H9 (cell line): Measurements from ENCODE around the gene COL27A1. TPM values are rescaled to one million over a fixed set of nuclear protein-coding genes. Genes with fewer than 3 reads are reported as not detected.

Source experiments
- DNase-seq: peaks from one replicate; pipeline ENCODE4 v3.0.0-alpha.2; 2017
- H2AFZ ChIP-seq: one replicate; pipeline ENCODE4 v1.6.1; 2013; ENCODE audit warnings: mild to moderate bottlenecking, low read length, control low read depth, moderate library complexity
- H2AK5ac ChIP-seq: 2 replicates; pipeline ENCODE4 v1.6.1; 2013; ENCODE audit warnings: low read length, control low read depth, mixed read lengths; ENCODE audit not compliant: insufficient read length
- H2BK120ac ChIP-seq: one replicate; pipeline ENCODE4 v1.6.1; 2013; ENCODE audit warnings: low read depth, mild to moderate bottlenecking, low read length, control low read depth, inconsistent platforms; ENCODE audit not compliant: poor library complexity, severe bottlenecking
- H2BK12ac ChIP-seq: 2 replicates; pipeline ENCODE4 v1.6.1; 2013; ENCODE audit warnings: low read length, control low read depth, mixed read lengths, low read depth; ENCODE audit not compliant: insufficient read length
- H2BK15ac ChIP-seq: 2 replicates; pipeline ENCODE4 v1.6.1; 2013; ENCODE audit warnings: low read depth, low read length, control low read depth
- H2BK20ac ChIP-seq: one replicate; pipeline ENCODE4 v1.6.1; 2013; ENCODE audit warnings: low read depth, mild to moderate bottlenecking, low read length, control low read depth, inconsistent platforms; ENCODE audit not compliant: poor library complexity, severe bottlenecking
- H2BK5ac ChIP-seq: 2 replicates; pipeline ENCODE4 v1.6.1; 2013; ENCODE audit warnings: low read length, control low read depth, mixed read lengths; ENCODE audit not compliant: insufficient read length
- H3K14ac ChIP-seq: 2 replicates; pipeline ENCODE4 v1.6.1; 2013; ENCODE audit warnings: low read length, control low read depth; ENCODE audit not compliant: insufficient read depth
- H3K18ac ChIP-seq: 2 replicates; pipeline ENCODE4 v1.6.1; 2013; ENCODE audit warnings: low read depth, mild to moderate bottlenecking, mixed read lengths, low read length, control low read depth; ENCODE audit not compliant: insufficient read length
- H3K23ac ChIP-seq: 2 replicates; pipeline ENCODE4 v1.6.1; 2013; ENCODE audit warnings: low read length, control low read depth, mixed read lengths, low read depth; ENCODE audit not compliant: insufficient read length
- H3K23me2 ChIP-seq: 2 replicates; pipeline ENCODE4 v1.6.1; 2013; ENCODE audit warnings: low read depth, mild to moderate bottlenecking, mixed read lengths, low read length, control low read depth; ENCODE audit not compliant: insufficient read length, poor library complexity, severe bottlenecking
- H3K27ac ChIP-seq: 2 replicates; pipeline ENCODE4 v1.5.1; 2013; ENCODE audit warnings: low read length, control low read depth, mixed read lengths, low read depth; ENCODE audit not compliant: insufficient read length
- H3K27me3 ChIP-seq: 2 replicates; pipeline ENCODE4 v1.6.1; 2013; ENCODE audit warnings: low read length, control low read depth, inconsistent platforms; ENCODE audit not compliant: insufficient read depth
- H3K4ac ChIP-seq: 2 replicates; pipeline ENCODE4 v1.6.1; 2013; ENCODE audit warnings: low read depth, mild to moderate bottlenecking, control low read depth, inconsistent platforms, low read length, moderate library complexity
- H3K4me1 ChIP-seq: 2 replicates; pipeline ENCODE4 v1.6.1; 2013; ENCODE audit warnings: low read length, control low read depth, inconsistent platforms; ENCODE audit not compliant: insufficient read depth
- H3K4me2 ChIP-seq: 2 replicates; pipeline ENCODE4 v1.6.1; 2013; ENCODE audit warnings: low read length, control low read depth, mixed read lengths; ENCODE audit not compliant: insufficient read length, insufficient read depth
- H3K56ac ChIP-seq: 2 replicates; pipeline ENCODE4 v1.6.1; 2013; ENCODE audit warnings: low read depth, mild to moderate bottlenecking, mixed read lengths, low read length, control low read depth; ENCODE audit not compliant: insufficient read length
- H3K79me1 ChIP-seq: 2 replicates; pipeline ENCODE4 v1.6.1; 2013; ENCODE audit warnings: low read depth, mild to moderate bottlenecking, moderate library complexity, low read length, control low read depth, inconsistent platforms; ENCODE audit not compliant: insufficient read depth, poor library complexity, severe bottlenecking
- H3K79me2 ChIP-seq: 2 replicates; pipeline ENCODE4 v1.6.1; 2013; ENCODE audit warnings: low read length, control low read depth, inconsistent platforms; ENCODE audit not compliant: insufficient read depth
- H3K9ac ChIP-seq: 2 replicates; pipeline ENCODE4 v1.6.1; 2013; ENCODE audit warnings: low read length, control low read depth, mixed read lengths; ENCODE audit not compliant: insufficient read length; ENCODE audit errors: extremely low read depth
- H3K9me3 ChIP-seq: one replicate; pipeline ENCODE4 v1.6.1; 2013; ENCODE audit warnings: low read depth, low read length, inconsistent platforms; ENCODE audit not compliant: control insufficient read depth
- H3T11ph ChIP-seq: one replicate; pipeline ENCODE4 v1.6.1; 2013; ENCODE audit warnings: mild to moderate bottlenecking, low read length, control low read depth, inconsistent platforms
- H4K20me1 ChIP-seq: one replicate; pipeline ENCODE4 v1.6.1; 2013; ENCODE audit not compliant: control insufficient read depth, insufficient read length, insufficient read depth
- H4K5ac ChIP-seq: 2 replicates; pipeline ENCODE4 v1.6.1; 2013; ENCODE audit warnings: low read depth, mild to moderate bottlenecking, mixed read lengths, low read length, control low read depth; ENCODE audit not compliant: insufficient read length
- H4K8ac ChIP-seq: replicated peaks from 2 replicates; pipeline ENCODE4 v1.6.1; 2013; ENCODE audit warnings: low read length, control low read depth, mixed read lengths, low read depth; ENCODE audit not compliant: insufficient read length
- H4K91ac ChIP-seq: 2 replicates; pipeline ENCODE4 v1.6.1; 2013; ENCODE audit warnings: low read depth, mild to moderate bottlenecking, moderate library complexity, mixed read lengths, low read length, control low read depth; ENCODE audit not compliant: insufficient read length
- H3K27ac Mint-ChIP-seq, 3 experiments: 2 replicates in 2 of 3; 3 replicates in 1 of 3; pipeline ENCODE4 v1.8.0; 2020 to 2021; ENCODE audit warnings: mixed read lengths in 3 of 3, mild to moderate bottlenecking in 1 of 3, moderate library complexity in 1 of 3
- H3K27me3 Mint-ChIP-seq: 2 replicates; pipeline ENCODE4 v1.8.0; 2021; ENCODE audit warnings: low read depth, mild to moderate bottlenecking, moderate library complexity, mixed read lengths
- H3K36me3 Mint-ChIP-seq, 3 experiments: 2 replicates in 2 of 3; 3 replicates in 1 of 3; pipeline ENCODE4 v1.8.0; 2020 to 2021; ENCODE audit warnings: low read depth in 3 of 3, mixed read lengths in 3 of 3; ENCODE audit not compliant: insufficient read depth in 1 of 3
- H3K4me1 Mint-ChIP-seq, 2 experiments: 2 replicates each; pipeline ENCODE4 v1.8.0; 2020; ENCODE audit warnings: mixed read lengths in 2 of 2
- H3K4me3 Mint-ChIP-seq, 2 experiments: 2 replicates in 1 of 2; 3 replicates in 1 of 2; pipeline ENCODE4 v1.8.0; 2020 to 2021; ENCODE audit warnings: mild to moderate bottlenecking in 2 of 2, mixed read lengths in 2 of 2, moderate library complexity in 1 of 2
- H3K9me3 Mint-ChIP-seq, 2 experiments: 2 replicates in 1 of 2; 3 replicates in 1 of 2; pipeline ENCODE4 v1.8.0; 2020; ENCODE audit warnings: mild to moderate bottlenecking in 2 of 2, mixed read lengths in 2 of 2, moderate library complexity in 1 of 2
- CTCF ChIP-seq: fragments of 200-600 bp; sonication (generic); conservative IDR thresholded peaks from 3 replicates; pipeline ENCODE4 v1.8.0; 2021; ENCODE audit warnings: antibody characterized with exemption, mild to moderate bottlenecking
- WGBS: extraction: QIAGEN DNeasy Blood & Tissue Kit; methylation state at CpG from one replicate; pipeline ENCODE4 v1.1.7; 2013; ENCODE audit warnings: missing lambda C conversion rate, low lambda C conversion rate, mixed read lengths; ENCODE audit not compliant: insufficient read length; ENCODE audit errors: extremely low coverage; 5-methylcytosine and 5-hydroxymethylcytosine counted together
- total RNA-seq: library from RNA; stranded (reverse); gene quantifications from 2 replicates; pipeline ENCODE4 v1.2.1, GENCODE V29; 2021

COL27A1 gene
- total RNA-seq, 1 experiment from 2014 or later, result 17.9 TPM

- H3K4ac ChIP-seq, result no peak overlapping the region
Measured at GRCh38 chr9:114220061-114220541, 64.8 kb downstream of the COL27A1 start.

More at GRCh38 chr9:114220061-114220541, 64.8 kb downstream of the COL27A1 start:
- H2BK20ac ChIP-seq, result no peak overlapping the region
- H4K20me1 ChIP-seq, result no peaks in the 10 kb centered on the region
- H3T11ph ChIP-seq, result no peak overlapping the region
- H2BK5ac ChIP-seq, result no peak overlapping the region
- H3K9ac ChIP-seq, result no peak overlapping the region
- no peak overlapping the region for H2BK15ac ChIP-seq
- H4K91ac ChIP-seq, result no peak overlapping the region
- no peak overlapping the region for H3K23ac ChIP-seq
- no peak overlapping the region for H3K4me2 ChIP-seq
- H2BK120ac ChIP-seq, result no peak overlapping the region
- 0 out of 2 replicates have a peak, but pooled peaks cover 2% of the 10 kb centered on the region for H3K4me1 ChIP-seq
- Mint-ChIP-seq H3K27ac (peak overlapping the region in 1 of 3 experiments; percentile 89; a peak in 1 of 7 replicates), H3K4me3 (no peak overlapping the region), H3K4me1 (peaks cover 18 to 30% of the 10 kb centered on the region in 2 experiments), H3K27me3 (no peaks in the 10 kb centered on the region), H3K9me3 (no peaks in the 10 kb centered on the region; a peak in 1 of 5 replicates), H3K36me3 (no peaks in the 10 kb centered on the region; a peak in 1 of 7 replicates)
- no peak overlapping the region for H2AFZ ChIP-seq
- H3K14ac ChIP-seq, result no peak overlapping the region; the same call in 1 of the 2 replicates
- no peaks in the 10 kb centered on the region for H3K79me1 ChIP-seq
- DNase-seq, result no peak
- WGBS, result no CpG with 5 or more reads among the region's 8 CpGs
- no peak overlapping the region for H3K56ac ChIP-seq
- no peak overlapping the region for H3K18ac ChIP-seq
- H3K27ac ChIP-seq, result no peak overlapping the region
- no peak overlapping the region for H2BK12ac ChIP-seq
- no peaks in the 10 kb centered on the region for H3K79me2 ChIP-seq
- no peaks in the 10 kb centered on the region for H3K23me2 ChIP-seq
- H4K5ac ChIP-seq, result no peak overlapping the region
- no peak overlapping the region for H4K8ac ChIP-seq
- no peaks in the 10 kb centered on the region for H3K9me3 ChIP-seq
- H2AK5ac ChIP-seq, result no peak overlapping the region
- TF ChIP-seq CTCF, result no peak
- no peaks in the 10 kb centered on the region for H3K27me3 ChIP-seq
